PC-3 (cell line): ENCODE measurements around the gene GALNT4. TPM values are rescaled to one million over a fixed set of nuclear protein-coding genes. Genes with fewer than 3 reads are reported as not detected.

Source experiments
- ATAC-seq: fragments of 200-7000 bp; cut with Tn5 transposase; 2 replicates; pipeline ENCODE4 v1.9.1; 2020; ENCODE audit warnings: mild to moderate bottlenecking, moderate library complexity
- BruUV-seq: library from RNA; stranded (reverse); fragments of 400-500 nt; replicated peaks from 2 replicates; lab custom pipeline; 2021; lab: Mats Ljungman, UMichigan
- CTCF ChIA-PET: fragments of 300-600 bp; sonication (Branson Sonifier 250); formaldehyde crosslinking; loops from one replicate; lab custom pipeline; 2022; ENCODE audit warnings: antibody characterized with exemption; lab: Charles Lee
- POLR2A ChIA-PET: fragments of 300-600 bp; sonication (Branson Sonifier 250); formaldehyde crosslinking; loops from one replicate; lab custom pipeline; 2022; ENCODE audit warnings: antibody characterized with exemption; ENCODE audit not compliant: unreplicated experiment; lab: Charles Lee
- DNase-seq: peaks from one replicate; pipeline ENCODE4 v3.0.0-alpha.2; 2015
- H2AFZ ChIP-seq: fragments of 300-600 bp; sonication (generic); 2 replicates; pipeline ENCODE4 v1.6.0; 2016; ENCODE audit warnings: antibody characterized with exemption, low read length
- H3F3A ChIP-seq: fragments of 300-600 bp; sonication (generic); one replicate; pipeline ENCODE4 v1.6.0; 2017; ENCODE audit warnings: antibody characterized with exemption, low read length, control low read depth, mild to moderate bottlenecking; ENCODE audit not compliant: unreplicated experiment
- H3K27ac ChIP-seq: fragments of 300-600 bp; sonication (generic); 2 replicates; pipeline ENCODE4 v1.5.1; 2016; ENCODE audit warnings: mild to moderate bottlenecking, low read length
- H3K27me3 ChIP-seq: fragments of 300-600 bp; sonication (generic); 2 replicates; pipeline ENCODE4 v1.6.1; 2016; ENCODE audit warnings: low read length, mixed read lengths
- H3K36me3 ChIP-seq: fragments of 300-600 bp; sonication (generic); 2 replicates; pipeline ENCODE4 v1.6.1; 2016; ENCODE audit warnings: low read depth, mixed run types, low read length, mixed read lengths
- H3K4me1 ChIP-seq: fragments of 300-600 bp; sonication (generic); 2 replicates; pipeline ENCODE4 v1.5.1; 2016; ENCODE audit warnings: low read length; ENCODE audit not compliant: insufficient read depth
- H3K4me2 ChIP-seq: fragments of 300-600 bp; sonication (generic); 2 replicates; pipeline ENCODE4 v1.6.0; 2016; ENCODE audit warnings: low read length
- H3K4me3 ChIP-seq: fragments of 300-600 bp; sonication (generic); 2 replicates; pipeline ENCODE4 v1.5.1; 2016; ENCODE audit warnings: mild to moderate bottlenecking, low read length, mixed read lengths
- H3K79me2 ChIP-seq: fragments of 300-600 bp; sonication (generic); 2 replicates; pipeline ENCODE4 v1.6.1; 2017; ENCODE audit warnings: low read length, mixed read lengths
- H3K9ac ChIP-seq: fragments of 300-600 bp; sonication (generic); 2 replicates; pipeline ENCODE4 v1.6.0; 2016; ENCODE audit warnings: mild to moderate bottlenecking, low read length
- H3K9me2 ChIP-seq: fragments of 300-600 bp; sonication (generic); replicated peaks from 2 replicates; pipeline ENCODE4 v1.6.1; 2016; ENCODE audit warnings: mixed run types, low read length, mixed read lengths
- H3K9me3 ChIP-seq: fragments of 300-600 bp; sonication (generic); 2 replicates; pipeline ENCODE4 v1.6.1; 2016; ENCODE audit warnings: low read length, mixed read lengths
- H4K20me1 ChIP-seq: fragments of 300-600 bp; sonication (generic); 2 replicates; pipeline ENCODE4 v1.6.1; 2016; ENCODE audit warnings: low read length, mixed read lengths
- EZH2 ChIP-seq: fragments of 300-600 bp; sonication (generic); IDR thresholded peaks from one replicate; pipeline ENCODE4 v1.6.1; 2017; ENCODE audit warnings: antibody characterized with exemption, mild to moderate bottlenecking, low read length; ENCODE audit not compliant: unreplicated experiment
- EZH2phosphoT487 ChIP-seq: fragments of 300-600 bp; sonication (generic); IDR thresholded peaks from 2 replicates; pipeline ENCODE4 v1.6.1; 2018; ENCODE audit warnings: mild to moderate bottlenecking, antibody characterized with exemption, low read length, borderline replicate concordance
- intact Hi-C: fragments of 100-400 bp; cut with micrococcal nuclease; formaldehyde crosslinking; loops from 2 replicates; pipeline ENCODE4 v1.9.0; 2023
- total RNA-seq: library from RNA; depleted of rRNA; stranded (reverse); fragments of >200 nt; gene quantifications from 2 replicates; pipeline ENCODE4 v1.2.3, GENCODE V29; 2014
- TF ChIP-seq, protein P1 (sequence below): fragments of 300-600 bp; sonication (generic); conservative IDR thresholded peaks from 2 replicates; pipeline ENCODE4 v1.5.1; 2017; ENCODE audit warnings: antibody characterized with exemption, low read depth, mild to moderate bottlenecking, low read length

The GALNT4 gene
- total RNA-seq, 1 experiment from 2014 or later = 8.1 TPM

DNA sequence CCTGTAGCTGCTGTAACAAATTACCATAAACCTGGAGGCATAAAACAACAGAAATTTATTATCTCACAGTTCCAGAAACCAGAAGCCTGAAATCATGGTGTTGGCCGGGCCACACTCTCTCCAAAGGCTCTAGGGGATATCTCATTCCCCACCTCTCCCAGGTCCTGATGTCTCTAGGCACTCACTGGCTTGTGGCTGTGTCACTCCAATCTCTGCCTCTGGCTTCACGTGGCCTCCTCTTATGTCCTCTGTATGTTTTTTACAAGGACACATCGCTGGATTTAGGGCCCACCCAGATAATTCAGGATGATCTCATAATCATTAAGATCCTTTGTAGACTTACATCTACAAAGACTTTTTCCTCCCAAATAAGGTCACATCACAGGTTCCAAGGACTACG, 8.0 kb downstream of the GALNT4 start:
- Histone ChIP-seq H3K27ac (no peak overlapping the region), H3K9me2 (no peaks in the 10 kb centered on the region), H3F3A (no peaks in the 10 kb centered on the region), H2AFZ (no peak overlapping the region), H4K20me1 (no peaks in the 10 kb centered on the region), H3K4me3 (no peak overlapping the region), H3K36me3 (no peaks in the 10 kb centered on the region), H3K4me2 (no peak overlapping the region), H3K9ac (no peak overlapping the region), H3K9me3 (no peaks in the 10 kb centered on the region), H3K27me3 (no peaks in the 10 kb centered on the region), H3K4me1 (peaks cover 37% of the 10 kb centered on the region), H3K79me2 (peaks cover 42% of the 10 kb centered on the region)
- ChIA-PET CTCF (no interaction called here), POLR2A (no interaction called here)
- no peak for ATAC-seq
- TF ChIP-seq EZH2phosphoT487 (no peak), EZH2 (no peak)
- TF ChIP-seq, protein P1, sequence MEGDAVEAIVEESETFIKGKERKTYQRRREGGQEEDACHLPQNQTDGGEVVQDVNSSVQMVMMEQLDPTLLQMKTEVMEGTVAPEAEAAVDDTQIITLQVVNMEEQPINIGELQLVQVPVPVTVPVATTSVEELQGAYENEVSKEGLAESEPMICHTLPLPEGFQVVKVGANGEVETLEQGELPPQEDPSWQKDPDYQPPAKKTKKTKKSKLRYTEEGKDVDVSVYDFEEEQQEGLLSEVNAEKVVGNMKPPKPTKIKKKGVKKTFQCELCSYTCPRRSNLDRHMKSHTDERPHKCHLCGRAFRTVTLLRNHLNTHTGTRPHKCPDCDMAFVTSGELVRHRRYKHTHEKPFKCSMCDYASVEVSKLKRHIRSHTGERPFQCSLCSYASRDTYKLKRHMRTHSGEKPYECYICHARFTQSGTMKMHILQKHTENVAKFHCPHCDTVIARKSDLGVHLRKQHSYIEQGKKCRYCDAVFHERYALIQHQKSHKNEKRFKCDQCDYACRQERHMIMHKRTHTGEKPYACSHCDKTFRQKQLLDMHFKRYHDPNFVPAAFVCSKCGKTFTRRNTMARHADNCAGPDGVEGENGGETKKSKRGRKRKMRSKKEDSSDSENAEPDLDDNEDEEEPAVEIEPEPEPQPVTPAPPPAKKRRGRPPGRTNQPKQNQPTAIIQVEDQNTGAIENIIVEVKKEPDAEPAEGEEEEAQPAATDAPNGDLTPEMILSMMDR = no peak
- intact Hi-C loops = no loop called here
- BruUV-seq = no TSS peak
- DNase-seq = no peak

DNA sequence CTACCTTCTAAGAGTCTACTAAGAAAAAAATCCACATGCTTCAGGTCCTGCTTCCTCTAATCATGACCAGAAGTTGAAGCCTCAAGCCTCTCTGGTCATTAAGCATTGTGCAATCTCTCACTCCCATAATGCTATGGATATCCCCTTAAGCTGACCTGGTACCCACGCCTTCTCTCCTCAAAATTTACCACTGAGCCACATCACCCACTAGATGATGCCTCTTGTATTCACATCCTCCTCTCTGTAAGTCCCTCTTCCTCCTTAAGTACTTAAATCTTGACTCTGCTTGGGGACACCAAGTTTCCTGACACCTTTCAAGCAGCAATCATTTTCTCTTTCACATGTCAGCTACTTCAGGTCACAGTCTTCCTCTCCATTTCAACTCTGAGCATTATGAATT, 9.8 kb downstream of the GALNT4 start:
- CTCF ChIA-PET = no interaction called here

DNA sequence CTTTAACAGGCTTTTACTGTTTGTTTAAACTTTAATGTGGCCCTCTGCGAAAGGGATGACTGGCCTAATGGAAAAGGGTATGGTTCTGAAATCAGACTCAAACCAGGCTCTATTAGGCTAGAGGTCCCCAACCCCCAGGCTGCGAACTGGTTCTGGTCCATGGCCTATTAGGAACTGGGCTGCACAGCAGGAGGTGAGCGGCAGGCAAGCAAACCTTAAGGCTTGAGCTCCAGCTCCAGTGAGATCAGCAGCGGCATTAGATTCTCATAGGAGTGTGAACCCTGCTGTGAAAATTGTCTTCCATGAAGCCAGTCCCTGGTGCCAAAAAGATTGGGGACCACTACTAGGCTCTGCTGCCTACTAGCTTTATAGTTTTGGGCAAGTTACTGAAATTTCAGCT, 11.1 kb downstream of the GALNT4 start:
- Histone ChIP-seq H3K4me3 (no peak overlapping the region), H3K9me2 (no peaks in the 10 kb centered on the region), H3K36me3 (no peaks in the 10 kb centered on the region), H3K27me3 (no peaks in the 10 kb centered on the region), H4K20me1 (no peaks in the 10 kb centered on the region), H2AFZ (no peak overlapping the region), H3K79me2 (peaks cover 11% of the 10 kb centered on the region), H3K27ac (no peak overlapping the region), H3K4me1 (peaks cover 10% of the 10 kb centered on the region), H3K9me3 (no peaks in the 10 kb centered on the region), H3K9ac (no peak overlapping the region), H3K4me2 (no peak overlapping the region), H3F3A (no peaks in the 10 kb centered on the region)
- ChIA-PET CTCF (no interaction called here), POLR2A (no interaction called here)
- DNase-seq = no peak
- peak; percentile 50 for ATAC-seq
- intact Hi-C loops = no loop called here
- BruUV-seq = no TSS peak
- TF ChIP-seq EZH2phosphoT487 (no peak), EZH2 (no peak)
- TF ChIP-seq, protein P1 = no peak

More for the DNA sequence above, 9.8 kb downstream of the GALNT4 start:
- H3K36me3 ChIP-seq = no peaks in the 10 kb centered on the region
- H3K4me2 ChIP-seq = no peak overlapping the region
- no peak for ATAC-seq
- no peaks in the 10 kb centered on the region for H3K27me3 ChIP-seq
- H3K9me3 ChIP-seq = no peaks in the 10 kb centered on the region
- H4K20me1 ChIP-seq = no peaks in the 10 kb centered on the region
- BruUV-seq = no TSS peak
- no peaks in the 10 kb centered on the region for H3F3A ChIP-seq
- no peaks in the 10 kb centered on the region for H3K9me2 ChIP-seq
- H2AFZ ChIP-seq = no peak overlapping the region
- H3K27ac ChIP-seq = no peak overlapping the region
- no peak overlapping the region for H3K4me3 ChIP-seq
- POLR2A ChIA-PET = no interaction called here
- no peak for DNase-seq
- peaks cover 22% of the 10 kb centered on the region for H3K4me1 ChIP-seq
- TF ChIP-seq EZH2phosphoT487 (no peak), EZH2 (no peak)
- TF ChIP-seq, protein P1 = no peak
- no peak overlapping the region for H3K9ac ChIP-seq
- intact Hi-C loops = no loop called here
- H3K79me2 ChIP-seq = peaks cover 23% of the 10 kb centered on the region
